PC-9 (cell line): Measurements from ENCODE around the gene TCEA2. TPM values are rescaled to one million over a fixed set of nuclear protein-coding genes. Genes with fewer than 3 reads are reported as not detected.

Experiments used
- BruUV-seq: library from RNA; stranded (reverse); fragments of 400-500 nt; replicated peaks from 2 replicates; lab custom pipeline; 2021; lab: Mats Ljungman, UMichigan
- CTCF ChIA-PET: fragments of 300-600 bp; sonication (Branson Sonifier 250); formaldehyde crosslinking; loops from one replicate; lab custom pipeline; 2022; ENCODE audit warnings: antibody characterized with exemption; lab: Charles Lee
- POLR2A ChIA-PET: fragments of 300-600 bp; sonication (Branson Sonifier 250); formaldehyde crosslinking; loops from one replicate; lab custom pipeline; 2022; ENCODE audit warnings: antibody characterized with exemption; ENCODE audit not compliant: unreplicated experiment; lab: Charles Lee
- DNase-seq, 2 experiments: peaks; one replicate each; pipeline versions ENCODE4 v3.0.0 to v3.0.0-alpha.2; 2015 to 2022; ENCODE audit warnings: mixed read lengths in 1 of 2
- H2AFZ ChIP-seq: fragments of 200-600 bp; sonication (generic); 2 replicates; pipeline ENCODE4 v1.8.1; 2017; ENCODE audit warnings: antibody characterized with exemption
- H3F3A ChIP-seq: fragments of 200-600 bp; sonication (generic); 2 replicates; pipeline ENCODE4 v1.8.1; 2017; ENCODE audit warnings: antibody characterized with exemption, mild to moderate bottlenecking, low read depth; ENCODE audit not compliant: insufficient read depth
- H3K27ac ChIP-seq: fragments of 200-600 bp; sonication (generic); 2 replicates; pipeline ENCODE4 v1.6.1; 2016; ENCODE audit warnings: mixed run types
- H3K27me3 ChIP-seq: fragments of 200-600 bp; sonication (generic); 2 replicates; pipeline ENCODE4 v1.6.1; 2016; ENCODE audit warnings: low read depth, mixed run types; ENCODE audit not compliant: insufficient read depth
- H3K36me3 ChIP-seq: fragments of 200-600 bp; sonication (generic); 2 replicates; pipeline ENCODE4 v1.6.1; 2016; ENCODE audit warnings: low read depth, mixed run types
- H3K4me1 ChIP-seq: fragments of 200-600 bp; sonication (generic); replicated peaks from 2 replicates; pipeline ENCODE4 v1.6.1; 2016; ENCODE audit warnings: mixed run types; ENCODE audit not compliant: insufficient read depth
- H3K4me2 ChIP-seq: fragments of 200-600 bp; sonication (generic); 2 replicates; pipeline ENCODE4 v1.6.1; 2017; ENCODE audit warnings: mixed run types
- H3K4me3 ChIP-seq: fragments of 200-600 bp; sonication (generic); 2 replicates; pipeline ENCODE4 v1.6.1; 2016; ENCODE audit warnings: mixed run types
- H3K79me2 ChIP-seq: fragments of 200-600 bp; sonication (generic); 2 replicates; pipeline ENCODE4 v1.6.1; 2017; ENCODE audit warnings: low read depth, mixed run types
- H3K9me2 ChIP-seq: fragments of 200-600 bp; sonication (generic); 2 replicates; pipeline ENCODE4 v1.8.1; 2017; ENCODE audit warnings: mild to moderate bottlenecking; ENCODE audit not compliant: insufficient read depth
- H3K9me3 ChIP-seq: fragments of 200-600 bp; sonication (generic); 2 replicates; pipeline ENCODE4 v1.8.1; 2016; ENCODE audit warnings: low read depth; ENCODE audit not compliant: insufficient read depth
- H4K20me1 ChIP-seq: fragments of 200-600 bp; sonication (generic); 2 replicates; pipeline ENCODE4 v1.8.1; 2017; ENCODE audit not compliant: insufficient read depth
- EZH2 ChIP-seq: fragments of 200-600 bp; sonication (generic); IDR thresholded peaks from 2 replicates; pipeline ENCODE4 v1.8.0; 2017; ENCODE audit warnings: antibody characterized with exemption, low read depth
- intact Hi-C: fragments of 100-400 bp; cut with micrococcal nuclease; formaldehyde crosslinking; loops from one replicate; pipeline ENCODE4 v1.10.0; 2022; ENCODE audit not compliant: unreplicated experiment
- total RNA-seq: library from RNA; stranded (reverse); gene quantifications from 2 replicates; pipeline ENCODE4 v1.2.3, GENCODE V29; 2021
- TF ChIP-seq, protein P1 (sequence below): fragments of 200-600 bp; sonication (generic); conservative IDR thresholded peaks from 2 replicates; pipeline ENCODE4 v1.6.1; 2017; ENCODE audit warnings: mixed run types, antibody characterized with exemption, mild to moderate bottlenecking, moderate library complexity

Gene TCEA2
- total RNA-seq, 1 experiment from 2014 or later = 100 TPM

- H3F3A ChIP-seq = peaks cover 18% of the 10 kb centered on the region; the same call in 1 of the 2 replicates
- H4K20me1 ChIP-seq = peaks cover 18% of the 10 kb centered on the region
- TF ChIP-seq, protein P1, sequence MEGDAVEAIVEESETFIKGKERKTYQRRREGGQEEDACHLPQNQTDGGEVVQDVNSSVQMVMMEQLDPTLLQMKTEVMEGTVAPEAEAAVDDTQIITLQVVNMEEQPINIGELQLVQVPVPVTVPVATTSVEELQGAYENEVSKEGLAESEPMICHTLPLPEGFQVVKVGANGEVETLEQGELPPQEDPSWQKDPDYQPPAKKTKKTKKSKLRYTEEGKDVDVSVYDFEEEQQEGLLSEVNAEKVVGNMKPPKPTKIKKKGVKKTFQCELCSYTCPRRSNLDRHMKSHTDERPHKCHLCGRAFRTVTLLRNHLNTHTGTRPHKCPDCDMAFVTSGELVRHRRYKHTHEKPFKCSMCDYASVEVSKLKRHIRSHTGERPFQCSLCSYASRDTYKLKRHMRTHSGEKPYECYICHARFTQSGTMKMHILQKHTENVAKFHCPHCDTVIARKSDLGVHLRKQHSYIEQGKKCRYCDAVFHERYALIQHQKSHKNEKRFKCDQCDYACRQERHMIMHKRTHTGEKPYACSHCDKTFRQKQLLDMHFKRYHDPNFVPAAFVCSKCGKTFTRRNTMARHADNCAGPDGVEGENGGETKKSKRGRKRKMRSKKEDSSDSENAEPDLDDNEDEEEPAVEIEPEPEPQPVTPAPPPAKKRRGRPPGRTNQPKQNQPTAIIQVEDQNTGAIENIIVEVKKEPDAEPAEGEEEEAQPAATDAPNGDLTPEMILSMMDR = no peak
- no peak for TF ChIP-seq EZH2
- H3K9me2 ChIP-seq = no peaks in the 10 kb centered on the region
- 0 out of 2 replicates have a peak, but pooled peaks cover 6% of the 10 kb centered on the region for H3K36me3 ChIP-seq
- H3K27me3 ChIP-seq = no peaks in the 10 kb centered on the region
- H3K27ac ChIP-seq = no peak overlapping the region
- H3K9me3 ChIP-seq = no peaks in the 10 kb centered on the region
- no peak for DNase-seq
- CTCF ChIA-PET = no interaction called here
- H3K4me3 ChIP-seq = no peak overlapping the region
- POLR2A ChIA-PET = no interaction called here
- H3K4me2 ChIP-seq = no peak overlapping the region
- no peaks in the 10 kb centered on the region for H3K79me2 ChIP-seq
- intact Hi-C loops = no loop called here
- BruUV-seq = no TSS peak
- H2AFZ ChIP-seq = no peak overlapping the region
- H3K4me1 ChIP-seq = no peaks in the 10 kb centered on the region
These were observed 30.0 kb upstream of the TCEA2 start for GRCh38 chr20:64032706-64033624.

DNA sequence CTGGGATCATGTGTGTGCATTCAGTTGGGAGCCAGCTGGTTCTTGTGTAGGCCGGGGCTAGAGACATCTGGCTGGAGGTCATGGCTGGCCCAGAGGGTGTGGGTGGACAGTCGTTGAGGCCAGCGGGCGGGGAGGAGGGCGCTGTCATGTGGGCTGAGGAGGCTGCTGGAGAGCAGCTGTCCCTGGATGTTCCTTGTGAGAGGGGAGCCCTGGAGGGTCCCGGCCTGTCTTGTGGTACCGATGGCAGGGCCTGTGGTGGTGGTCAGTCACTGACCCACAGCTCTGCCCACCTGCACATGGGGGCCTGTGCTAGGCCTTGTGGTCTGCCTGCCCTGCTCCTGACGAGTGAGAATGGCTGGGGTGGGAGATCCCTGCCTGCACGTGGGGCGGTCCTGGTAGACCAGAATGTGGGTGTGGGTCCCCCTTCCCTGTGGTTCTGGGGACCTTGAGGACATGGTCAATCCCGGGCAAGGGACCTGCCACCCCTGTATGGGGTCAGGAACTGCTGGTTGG, 29.0 kb upstream of the TCEA2 start:
- peaks cover 18% of the 10 kb centered on the region; the same call in 1 of the 2 replicates for H3F3A ChIP-seq
- TF ChIP-seq EZH2 = no peak
- TF ChIP-seq, protein P1 = no peak
- no peaks in the 10 kb centered on the region for H3K27me3 ChIP-seq
- no peak overlapping the region for H3K27ac ChIP-seq
- H4K20me1 ChIP-seq = peaks cover 13% of the 10 kb centered on the region
- H3K4me2 ChIP-seq = no peak overlapping the region
- no peaks in the 10 kb centered on the region for H3K9me2 ChIP-seq
- ChIA-PET CTCF (no interaction called here), POLR2A (no interaction called here)
- no peak overlapping the region for H2AFZ ChIP-seq
- no peaks in the 10 kb centered on the region for H3K9me3 ChIP-seq
- H3K36me3 ChIP-seq = 0 out of 2 replicates have a peak, but pooled peaks cover 5% of the 10 kb centered on the region
- no peaks in the 10 kb centered on the region for H3K79me2 ChIP-seq
- DNase-seq = no peak
- H3K4me3 ChIP-seq = no peak overlapping the region
- intact Hi-C loops = no loop called here
- 0 out of 2 replicates have a peak, but pooled peaks cover 3% of the 10 kb centered on the region for H3K4me1 ChIP-seq
- no TSS peak for BruUV-seq

DNA sequence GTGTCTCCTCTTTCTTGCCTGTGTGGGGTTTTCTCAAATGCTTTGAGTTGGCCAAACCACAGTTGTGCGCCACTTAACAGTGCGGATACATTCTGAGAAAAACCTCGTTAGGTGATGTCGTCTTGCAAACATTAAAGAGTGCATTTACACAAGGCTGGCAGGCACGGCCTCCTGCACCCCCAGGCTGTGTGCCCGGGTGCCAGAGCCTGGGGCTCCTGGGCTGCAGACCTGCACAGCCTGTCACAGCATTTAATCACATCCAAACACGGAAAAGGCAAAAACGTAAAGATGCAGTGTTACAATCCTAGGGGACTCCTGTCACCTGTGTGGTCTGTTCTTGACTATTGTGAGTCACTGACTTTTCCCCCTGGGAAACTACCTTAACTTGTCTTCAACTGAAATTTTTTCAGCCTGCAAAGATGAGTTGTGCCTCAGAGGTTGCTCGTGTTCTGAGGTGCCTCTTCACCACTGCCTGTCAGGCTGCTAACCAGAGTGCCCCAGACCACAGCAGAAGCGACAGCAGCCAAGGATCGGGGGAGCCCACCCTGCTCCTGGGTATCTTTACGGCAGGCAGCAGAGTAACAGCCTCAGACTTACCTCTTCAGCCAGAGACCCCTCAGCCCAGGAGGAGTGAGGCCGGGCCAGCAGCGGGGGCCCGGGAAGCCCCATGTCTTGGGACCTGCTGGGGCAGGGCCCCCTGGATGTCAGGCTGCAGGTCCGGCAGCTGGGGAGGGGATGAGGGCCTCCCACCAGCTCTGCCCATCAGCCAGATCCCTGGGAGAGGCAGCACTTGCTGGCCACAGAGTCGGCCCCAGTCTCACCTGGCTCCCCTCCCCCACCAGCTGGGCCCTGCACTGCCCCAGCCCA, 27.7 kb upstream of the TCEA2 start:
- Histone ChIP-seq H3K4me2 (no peak overlapping the region), H3K79me2 (no peaks in the 10 kb centered on the region), H4K20me1 (peaks cover 13% of the 10 kb centered on the region), H3K9me3 (no peaks in the 10 kb centered on the region), H3K27ac (no peak overlapping the region), H3K4me1 (peaks cover 13% of the 10 kb centered on the region; the same call in 1 of the 2 replicates), H3K9me2 (no peaks in the 10 kb centered on the region), H3K4me3 (no peak overlapping the region), H3K36me3 (no peaks in the 10 kb centered on the region), H2AFZ (no peak overlapping the region), H3F3A (peaks cover 25% of the 10 kb centered on the region; the same call in 1 of the 2 replicates), H3K27me3 (0 out of 2 replicates have a peak, but pooled peaks cover under 1% of the 10 kb centered on the region)
- CTCF ChIA-PET = no interaction called here
- POLR2A ChIA-PET = no interaction called here
- DNase-seq = no peak
- no TSS peak for BruUV-seq
- TF ChIP-seq, protein P1 = no peak
- TF ChIP-seq EZH2 = no peak
- intact Hi-C loops = no loop called here
